ENCODE data around the gene NOSTRIN.
"Not testable (repeated sequence)": the region's sequence is repeated elsewhere in the genome, so short reads cannot be mapped to it uniquely, and the experiment has no call there.

NOSTRIN gene

GRCh38 chr2:168790226-168790902 is 12.1 kb upstream of the NOSTRIN start:
- no peak for DNase-seq

GRCh38 chr2:168791140-168791539 is 11.3 kb upstream of the NOSTRIN start:
- DNase-seq, result not testable (repeated sequence)

- no peak for DNase-seq
These were observed 8.8 kb upstream of the NOSTRIN start for GRCh38 chr2:168793596-168793995.

- no peak for DNase-seq
These were observed 7.5 kb upstream of the NOSTRIN start for GRCh38 chr2:168794968-168795367.

GRCh38 chr2:168796090-168796577 is 6.3 kb upstream of the NOSTRIN start:
- no peak for DNase-seq

GRCh38 chr2:168796583-168797285 is 5.7 kb upstream of the NOSTRIN start:
- no peak for DNase-seq

- DNase-seq, result no peak
These were observed 5.2 kb upstream of the NOSTRIN start for GRCh38 chr2:168797286-168797655.

GRCh38 chr2:168798076-168798887 is 4.2 kb upstream of the NOSTRIN start:
- DNase-seq, result no peak

GRCh38 chr2:168798888-168799410 is 3.5 kb upstream of the NOSTRIN start:
- DNase-seq, result no peak

- DNase-seq, result no peak
These were observed 966 bp upstream of the NOSTRIN start for GRCh38 chr2:168801471-168801870.

GRCh38 chr2:168802859-168803725 is 655 bp downstream of the NOSTRIN start:
- no peak for DNase-seq

- DNase-seq, result no peak
These were observed 1.8 kb downstream of the NOSTRIN start for GRCh38 chr2:168804214-168804613.

- DNase-seq, result no peak
These were observed 3.2 kb downstream of the NOSTRIN start for GRCh38 chr2:168805615-168806014.

- DNase-seq, result no peak
These were observed 7.1 kb downstream of the NOSTRIN start for GRCh38 chr2:168809537-168809936.

GRCh38 chr2:168810235-168810634 is 7.8 kb downstream of the NOSTRIN start:
- DNase-seq, result no peak

- DNase-seq, result no peak
These were observed 9.3 kb downstream of the NOSTRIN start for GRCh38 chr2:168811696-168812095.

- no peak for DNase-seq
These were observed 11.6 kb downstream of the NOSTRIN start for GRCh38 chr2:168814046-168814445.

- DNase-seq, result no peak
These were observed 12.8 kb downstream of the NOSTRIN start for GRCh38 chr2:168814939-168815907.

GRCh38 chr2:168816369-168816768 is 13.9 kb downstream of the NOSTRIN start:
- no peak for DNase-seq

- DNase-seq, result no peak
These were observed 16.7 kb downstream of the NOSTRIN start for GRCh38 chr2:168819050-168819715.

All from CD4-positive, alpha-beta T cell treated with Interleukin-15 for 1 hour (primary cell).